ENCODE data around the gene EXPH5. TPM values are rescaled to one million over a fixed set of nuclear protein-coding genes. Genes with fewer than 3 reads are reported as not detected.

EXPH5 gene
- total RNA-seq: 24.3 and 27.4 TPM in 2 replicates

DNA sequence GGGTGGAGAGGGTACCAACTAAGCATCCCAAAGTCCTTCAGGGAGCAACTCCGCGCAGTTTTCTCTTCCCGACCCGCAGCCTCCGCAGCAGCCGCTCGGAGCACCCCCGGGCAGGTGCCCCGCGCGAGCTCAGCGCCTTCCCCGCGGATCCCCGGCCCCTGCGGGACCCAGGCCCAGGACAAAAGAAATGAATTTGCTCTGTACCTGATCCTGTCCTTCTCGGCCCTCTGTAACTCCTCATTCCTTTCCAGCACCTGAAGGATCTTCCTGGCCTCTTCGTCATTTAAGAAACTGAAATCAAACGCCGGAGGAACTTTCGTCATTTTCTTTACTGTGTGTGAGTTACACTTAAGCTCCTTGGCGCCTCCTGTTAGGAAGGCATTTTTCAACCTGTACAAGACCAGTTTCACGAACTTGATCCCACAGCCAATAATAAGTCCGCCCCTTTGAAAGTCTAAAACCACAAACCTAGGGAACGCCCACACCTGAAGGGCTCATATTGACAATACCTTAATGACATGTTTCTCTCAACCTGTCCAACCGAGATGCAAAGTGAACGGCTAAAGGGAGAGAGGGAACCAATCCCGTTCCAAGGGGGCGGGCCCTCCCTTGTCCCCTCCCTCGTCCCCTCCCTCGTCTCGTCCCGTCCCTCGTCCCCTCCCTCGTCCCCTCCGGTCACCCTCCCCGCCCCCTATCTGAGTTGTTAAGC lies at the start of gene EXPH5:
Gene EXPH5, minus strand, starts transcription at position 555 of the 709 bp plus-strand sequence. Its CDS starts 232 bp downstream, at position 323.

GRCh38 chr11:108498046-108498815 lies 95.3 kb downstream of the EXPH5 start, which contains the start of gene POGLUT3:
Gene POGLUT3 (minus strand): TSS chr11:108498384. CDS start chr11:108498366, 18 bp downstream.

DNA sequence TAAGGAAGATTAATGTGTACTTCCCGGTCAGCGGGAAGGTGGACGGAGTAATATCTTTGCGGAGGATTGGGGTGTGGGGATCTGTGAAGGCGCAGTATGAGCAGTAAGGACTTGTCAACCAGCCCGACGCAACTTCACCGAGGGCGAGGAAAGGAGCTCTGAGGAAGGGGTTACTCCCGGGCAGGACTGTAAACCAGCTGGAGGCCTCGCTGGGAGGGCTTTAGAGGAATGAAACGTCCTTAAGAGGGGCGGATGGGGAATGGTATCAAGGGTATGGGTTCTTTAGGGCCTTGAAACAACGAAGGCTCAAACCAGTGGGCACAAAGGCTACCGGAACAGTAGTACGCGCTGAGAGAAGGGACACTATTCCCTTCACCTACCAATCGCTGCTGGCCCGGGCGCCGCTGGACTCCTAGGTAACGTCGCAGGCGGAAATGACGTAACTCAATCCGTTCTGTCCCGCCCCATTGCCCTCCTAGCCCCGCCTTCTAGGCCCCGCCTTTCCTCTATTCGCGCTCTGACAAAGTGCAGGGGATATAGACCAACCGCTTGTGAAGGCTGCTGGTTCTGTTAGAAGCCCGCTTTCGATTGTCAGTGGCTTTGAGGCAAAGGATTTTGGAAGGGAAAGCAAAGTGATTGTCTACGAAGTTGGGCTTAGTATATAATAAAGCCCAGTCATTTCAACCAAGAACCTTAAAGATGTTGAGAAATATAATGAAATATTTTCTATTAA lies 126.3 kb downstream of the EXPH5 start, which contains the start of gene C11orf65:
Gene C11orf65, minus strand, starts transcription at position 439 of the 733 bp plus-strand sequence. CDS start 5,970 bp downstream, outside the sequence.

Other genes starting within 250 kb of the EXPH5 start
- gene C11orf65, start 126.2 kb downstream of the EXPH5 start, total RNA-seq: 1.2 and 2.1 TPM in 2 replicates
- gene POGLUT3, start 95.4 kb downstream of the EXPH5 start, total RNA-seq: 4.4 and 17.9 TPM in 2 replicates
- gene DDX10, start 71.3 kb upstream of the EXPH5 start, total RNA-seq: 37.7 and 83.4 TPM in 2 replicates